ENCODE data around the gene TTC6. TPM values are rescaled to one million over a fixed set of nuclear protein-coding genes. Genes with fewer than 3 reads are reported as not detected.

TTC6 gene
- total RNA-seq, 2 donors from 2014 or later: 0.14 TPM; not detected in 1

DNA sequence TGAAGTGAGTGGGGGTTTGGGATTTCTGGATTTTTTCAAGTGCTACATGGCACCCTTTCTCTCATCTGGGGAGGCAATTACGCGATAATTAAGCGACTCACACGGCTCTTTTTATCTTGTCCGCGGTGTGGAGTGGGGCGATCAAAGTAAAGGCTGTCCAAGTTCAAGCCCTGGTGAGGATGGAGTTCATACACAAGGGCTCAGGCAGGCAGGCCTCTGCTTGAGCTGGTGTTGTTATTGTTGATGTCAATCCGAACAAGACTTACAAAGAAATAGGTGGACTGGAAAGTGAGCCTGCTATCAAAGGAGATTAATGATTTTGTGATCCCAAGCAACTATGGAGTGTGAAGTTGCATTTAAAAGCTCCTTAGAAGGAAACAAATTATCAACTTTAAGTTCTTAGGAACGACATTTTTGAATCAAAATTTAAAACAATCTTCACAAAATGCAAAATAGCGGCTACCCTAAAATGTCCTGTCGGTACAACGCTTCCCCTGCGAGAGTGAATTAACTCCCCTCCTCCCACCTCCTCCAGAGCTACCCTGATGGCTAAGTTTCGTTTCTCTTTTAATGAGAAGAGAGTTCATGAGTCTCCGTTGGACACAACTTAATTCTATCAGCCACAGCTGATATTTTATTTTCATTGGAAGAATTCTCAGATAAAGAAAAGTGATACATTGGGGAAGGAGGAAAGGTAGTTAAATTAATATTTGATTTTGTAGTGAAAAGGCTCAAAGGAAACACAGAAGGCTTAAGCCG is 6.3 kb upstream of the TTC6 start:
- Histone ChIP-seq H3K4me3 (no peak overlapping the region), H3K4me1 (ENCODE audit: control insufficient read depth in 1 of 2, low read depth in 2 of 2) (peaks cover 4 to 10% of the 10 kb centered on the region in 2 donors), H3K27me3 (replicated peaks; ENCODE audit: insufficient read depth) (peaks cover 64% of the 10 kb centered on the region), H3K36me3 (no peaks in the 10 kb centered on the region), H3K27ac (peak overlapping the region in 1 of 2 donors; percentile 3), H3K9me3 (no peaks in the 10 kb centered on the region)
- ATAC-seq (ENCODE audit: insufficient number of reproducible peaks, low FRiP score, low read depth): no peak
- no peak for DNase-seq (ENCODE audit: low spot score)
- TF ChIP-seq, protein P1, sequence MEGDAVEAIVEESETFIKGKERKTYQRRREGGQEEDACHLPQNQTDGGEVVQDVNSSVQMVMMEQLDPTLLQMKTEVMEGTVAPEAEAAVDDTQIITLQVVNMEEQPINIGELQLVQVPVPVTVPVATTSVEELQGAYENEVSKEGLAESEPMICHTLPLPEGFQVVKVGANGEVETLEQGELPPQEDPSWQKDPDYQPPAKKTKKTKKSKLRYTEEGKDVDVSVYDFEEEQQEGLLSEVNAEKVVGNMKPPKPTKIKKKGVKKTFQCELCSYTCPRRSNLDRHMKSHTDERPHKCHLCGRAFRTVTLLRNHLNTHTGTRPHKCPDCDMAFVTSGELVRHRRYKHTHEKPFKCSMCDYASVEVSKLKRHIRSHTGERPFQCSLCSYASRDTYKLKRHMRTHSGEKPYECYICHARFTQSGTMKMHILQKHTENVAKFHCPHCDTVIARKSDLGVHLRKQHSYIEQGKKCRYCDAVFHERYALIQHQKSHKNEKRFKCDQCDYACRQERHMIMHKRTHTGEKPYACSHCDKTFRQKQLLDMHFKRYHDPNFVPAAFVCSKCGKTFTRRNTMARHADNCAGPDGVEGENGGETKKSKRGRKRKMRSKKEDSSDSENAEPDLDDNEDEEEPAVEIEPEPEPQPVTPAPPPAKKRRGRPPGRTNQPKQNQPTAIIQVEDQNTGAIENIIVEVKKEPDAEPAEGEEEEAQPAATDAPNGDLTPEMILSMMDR (IDR thresholded peaks at IDR 0.05): no peak

DNA sequence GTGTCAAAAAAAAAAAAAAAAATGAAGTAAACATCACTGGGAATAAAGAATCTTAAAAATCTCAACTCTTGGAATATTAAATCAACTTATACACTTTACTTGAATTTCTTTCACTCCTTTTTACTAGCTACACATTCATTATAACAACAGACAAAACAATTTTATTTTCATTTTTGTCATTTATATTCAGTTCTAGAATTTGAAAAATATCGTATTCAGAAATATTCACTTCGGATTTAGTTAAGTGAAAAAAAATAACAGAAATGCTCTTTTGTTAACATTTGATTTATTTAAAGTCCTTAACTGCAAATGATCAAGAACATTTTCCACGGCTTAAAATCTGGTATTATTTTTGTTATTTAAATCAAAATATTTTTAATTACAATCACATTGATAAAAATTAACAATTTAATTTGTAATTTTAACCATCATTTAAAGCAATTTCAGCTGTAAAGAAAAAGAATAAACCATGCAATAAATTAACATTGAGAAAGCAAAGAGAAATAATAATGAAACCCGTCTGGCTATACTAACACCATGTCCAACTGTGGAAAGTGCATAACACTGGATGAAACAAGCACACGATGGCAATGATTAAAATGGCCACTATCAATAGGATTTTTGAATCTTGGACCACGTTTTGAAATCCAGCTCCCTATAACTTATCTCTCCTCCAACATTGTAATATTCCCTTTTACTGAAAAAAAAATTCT is 5.6 kb upstream of the TTC6 start:
- H3K27ac ChIP-seq: no peak overlapping the region
- no peaks in the 10 kb centered on the region for H3K9me3 ChIP-seq
- H3K4me3 ChIP-seq: no peak overlapping the region
- H3K36me3 ChIP-seq: no peaks in the 10 kb centered on the region
- TF ChIP-seq, protein P1 (IDR thresholded peaks at IDR 0.05): no peak
- no peak for ATAC-seq (ENCODE audit: insufficient number of reproducible peaks, low FRiP score, low read depth)
- peaks cover 57% of the 10 kb centered on the region for H3K27me3 ChIP-seq (replicated peaks; ENCODE audit: insufficient read depth)
- peaks cover 6 to 10% of the 10 kb centered on the region in 2 donors for H3K4me1 ChIP-seq (ENCODE audit: control insufficient read depth in 1 of 2, low read depth in 2 of 2)
- DNase-seq (ENCODE audit: low spot score): no peak

DNA sequence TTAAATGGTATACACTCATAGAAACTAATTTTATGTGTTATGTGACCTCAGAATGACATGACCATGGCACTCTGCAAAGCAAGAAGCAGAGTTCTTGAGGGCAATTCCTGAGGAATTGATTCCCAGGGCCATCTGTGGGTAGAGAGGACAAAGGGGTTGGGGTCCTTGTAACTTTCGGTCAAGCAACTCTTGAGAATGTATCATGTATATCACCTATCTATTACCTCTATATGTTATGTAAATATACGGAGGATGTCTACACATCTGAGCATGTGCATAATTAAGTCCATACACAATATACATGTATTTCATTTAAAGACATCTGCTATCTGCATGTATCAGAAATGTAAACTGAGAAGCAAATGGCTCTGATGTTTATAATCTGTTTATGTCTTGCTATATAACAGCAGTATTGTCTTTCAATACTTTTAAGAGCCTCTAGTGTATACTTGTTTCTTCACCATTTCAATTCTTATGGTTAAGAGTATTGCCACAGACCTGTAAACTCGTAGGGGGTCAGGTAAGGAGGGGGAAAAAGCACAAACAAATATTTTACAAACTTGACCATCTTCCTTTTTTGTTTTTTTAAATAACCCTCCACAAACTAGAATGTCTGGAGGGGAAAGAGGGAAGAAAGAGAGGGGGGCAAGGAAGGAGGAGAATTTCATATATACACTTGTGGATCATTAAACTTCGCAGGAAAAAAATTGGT is 4.8 kb upstream of the TTC6 start:
- no peaks in the 10 kb centered on the region for H3K36me3 ChIP-seq
- DNase-seq (ENCODE audit: low spot score) (no peak), ATAC-seq (ENCODE audit: insufficient number of reproducible peaks, low FRiP score, low read depth) (no peak)
- H3K4me1 ChIP-seq (ENCODE audit: control insufficient read depth in 1 of 2, low read depth in 2 of 2): peaks cover 6 to 14% of the 10 kb centered on the region in 2 donors
- TF ChIP-seq, protein P1 (IDR thresholded peaks at IDR 0.05): no peak
- H3K4me3 ChIP-seq: no peak overlapping the region
- peaks cover 50% of the 10 kb centered on the region for H3K27me3 ChIP-seq (replicated peaks; ENCODE audit: insufficient read depth)
- H3K27ac ChIP-seq: no peak overlapping the region
- H3K9me3 ChIP-seq: no peaks in the 10 kb centered on the region

DNA sequence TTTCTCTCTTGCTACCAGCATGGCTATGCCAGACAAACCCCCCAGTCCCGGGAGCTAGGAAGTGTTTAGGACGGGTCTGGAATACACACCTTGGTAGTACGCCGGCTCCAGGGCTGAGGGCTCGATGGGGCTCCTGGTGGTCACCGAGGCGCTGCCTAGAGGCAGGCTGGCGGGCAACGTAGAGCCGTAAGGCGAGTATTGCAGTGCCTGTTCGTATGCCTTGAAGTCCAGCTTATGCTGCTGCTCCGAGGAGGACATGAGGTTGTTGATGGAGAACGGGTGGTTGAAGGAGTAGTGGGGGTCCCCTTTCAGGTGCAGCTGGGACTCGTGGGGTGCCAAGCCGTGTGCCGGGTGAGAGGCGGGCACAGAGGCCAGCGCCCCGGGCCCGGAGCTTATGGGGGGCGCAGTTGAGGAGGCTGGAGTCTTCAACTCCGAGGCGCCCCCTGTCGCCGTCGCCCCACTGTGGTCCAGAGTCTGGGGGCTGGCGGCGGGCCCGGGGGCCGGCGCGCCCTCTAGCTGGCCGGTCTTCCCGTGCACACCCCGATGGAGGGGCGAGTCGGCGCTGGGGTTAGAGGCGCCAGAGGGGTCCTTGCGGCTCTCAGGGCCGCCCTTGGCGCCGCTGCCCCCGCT is 4.0 kb upstream of the TTC6 start:
- no peaks in the 10 kb centered on the region for H3K36me3 ChIP-seq
- H3K9me3 ChIP-seq: no peaks in the 10 kb centered on the region
- peaks cover 55% of the 10 kb centered on the region for H3K27me3 ChIP-seq (replicated peaks; ENCODE audit: insufficient read depth)
- ATAC-seq (ENCODE audit: insufficient number of reproducible peaks, low FRiP score, low read depth): no peak
- H3K4me1 ChIP-seq (ENCODE audit: control insufficient read depth in 1 of 2, low read depth in 2 of 2): peaks cover 6 to 21% of the 10 kb centered on the region in 2 donors
- TF ChIP-seq, protein P1 (IDR thresholded peaks at IDR 0.05): no peak
- no peak overlapping the region for H3K27ac ChIP-seq
- no peak overlapping the region for H3K4me3 ChIP-seq
- DNase-seq (ENCODE audit: low spot score): no peak
